ENCODE results near the gene ACTN3.
"Not testable (repeated sequence)": the region's sequence is repeated elsewhere in the genome, so short reads cannot be mapped to it uniquely, and the experiment has no call there.

- not testable (repeated sequence) for TF ChIP-seq CTCF, POLR2A (IDR thresholded peaks at IDR 0.05)
Measured at GRCh38 chr11:66606608-66607007, 59.9 kb downstream of the ACTN3 start.

Measured in body of pancreas (tissue), 4 donors.